ENCODE measurements around the gene MMP24OS. TPM values are rescaled to one million over a fixed set of nuclear protein-coding genes. Genes with fewer than 3 reads are reported as not detected.
A peak's percentile ranks its signal among the peaks of the same experiment; 100 is the strongest.

MMP24OS gene
- total RNA-seq, 2 experiments from 2014 or later: 46.6 to 48.4 TPM

GRCh38 chr20:35306931-35307517, 29.1 kb upstream of the MMP24OS start:
- peaks cover 66% of the 10 kb centered on the region for H3K4me1 Mint-ChIP-seq (ENCODE audit: low read depth)
- TF ChIP-seq, protein P1, sequence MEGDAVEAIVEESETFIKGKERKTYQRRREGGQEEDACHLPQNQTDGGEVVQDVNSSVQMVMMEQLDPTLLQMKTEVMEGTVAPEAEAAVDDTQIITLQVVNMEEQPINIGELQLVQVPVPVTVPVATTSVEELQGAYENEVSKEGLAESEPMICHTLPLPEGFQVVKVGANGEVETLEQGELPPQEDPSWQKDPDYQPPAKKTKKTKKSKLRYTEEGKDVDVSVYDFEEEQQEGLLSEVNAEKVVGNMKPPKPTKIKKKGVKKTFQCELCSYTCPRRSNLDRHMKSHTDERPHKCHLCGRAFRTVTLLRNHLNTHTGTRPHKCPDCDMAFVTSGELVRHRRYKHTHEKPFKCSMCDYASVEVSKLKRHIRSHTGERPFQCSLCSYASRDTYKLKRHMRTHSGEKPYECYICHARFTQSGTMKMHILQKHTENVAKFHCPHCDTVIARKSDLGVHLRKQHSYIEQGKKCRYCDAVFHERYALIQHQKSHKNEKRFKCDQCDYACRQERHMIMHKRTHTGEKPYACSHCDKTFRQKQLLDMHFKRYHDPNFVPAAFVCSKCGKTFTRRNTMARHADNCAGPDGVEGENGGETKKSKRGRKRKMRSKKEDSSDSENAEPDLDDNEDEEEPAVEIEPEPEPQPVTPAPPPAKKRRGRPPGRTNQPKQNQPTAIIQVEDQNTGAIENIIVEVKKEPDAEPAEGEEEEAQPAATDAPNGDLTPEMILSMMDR (IDR thresholded peaks at IDR 0.05): peak; percentile 45
- intact Hi-C loops (cut with micrococcal nuclease): no loop called here
- H3K9me3 Mint-ChIP-seq: no peaks in the 10 kb centered on the region
- H3K27ac Mint-ChIP-seq: peak overlapping the region; percentile 89
- POLR2A ChIA-PET: interaction anchor here (1.6 to 2.3 kb wide), 2 partner anchors 11 to 22 kb away, joined by 4 to 7 read pairs; partner anchors contain the start of gene EIF6
- DNase-seq (peak; percentile 39), ATAC-seq (no peak)
- peaks cover 14% of the 10 kb centered on the region for H3K36me3 Mint-ChIP-seq (ENCODE audit: low read depth)
- CTCF ChIA-PET: interaction anchor here (0.6 to 8.8 kb wide), 11 partner anchors 7 to 147 kb away, joined by 3 to 85 read pairs (median 6); partner anchors contain the start of gene CEP250
- H3K27me3 Mint-ChIP-seq: no peaks in the 10 kb centered on the region
- H3K4me3 Mint-ChIP-seq: no peak overlapping the region

DNA sequence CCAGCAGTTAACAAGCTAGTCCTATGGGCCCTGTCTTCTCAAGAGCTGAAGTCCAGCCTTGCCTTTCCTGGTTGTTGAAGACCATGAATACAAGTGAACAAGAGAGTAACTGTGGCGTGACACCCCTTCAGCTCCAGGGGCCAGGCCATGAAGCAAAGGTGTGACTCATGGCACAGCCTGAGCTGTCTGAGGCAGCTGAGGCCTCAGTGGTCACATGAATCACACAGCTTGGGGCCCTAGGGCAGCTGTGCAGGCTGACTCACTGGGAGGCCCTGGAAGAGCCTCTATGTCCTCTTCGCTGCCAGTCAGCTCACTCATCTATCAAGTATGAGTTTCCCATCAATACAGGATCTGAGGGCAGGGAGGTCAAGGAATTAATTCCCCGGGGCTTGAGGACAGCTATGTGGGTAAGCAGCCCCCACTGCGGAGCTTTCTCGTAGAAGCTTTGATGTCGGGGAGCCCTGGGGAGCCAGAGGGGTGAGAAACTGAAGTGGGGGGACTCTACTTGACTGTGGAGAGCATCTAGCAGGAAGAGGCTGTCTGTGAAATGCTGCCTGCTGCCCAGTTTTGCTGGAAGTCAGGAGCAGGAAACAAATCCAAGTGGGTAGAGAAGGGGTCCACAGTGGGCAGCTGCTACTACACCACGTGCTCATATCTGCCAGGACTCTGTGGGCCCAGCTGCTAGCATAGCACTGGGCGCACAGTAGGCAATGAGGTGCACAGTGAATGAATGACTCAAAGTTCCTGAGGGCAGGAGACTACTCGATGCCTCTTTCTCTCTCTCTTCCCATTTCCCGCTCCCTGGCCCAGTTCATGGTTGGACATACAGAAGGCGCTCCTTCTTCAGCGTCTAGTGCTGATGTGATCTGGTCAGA, 28.0 kb upstream of the MMP24OS start:
- H3K4me3 Mint-ChIP-seq: peak overlapping the region; percentile 43
- DNase-seq: peak; percentile 95

DNA sequence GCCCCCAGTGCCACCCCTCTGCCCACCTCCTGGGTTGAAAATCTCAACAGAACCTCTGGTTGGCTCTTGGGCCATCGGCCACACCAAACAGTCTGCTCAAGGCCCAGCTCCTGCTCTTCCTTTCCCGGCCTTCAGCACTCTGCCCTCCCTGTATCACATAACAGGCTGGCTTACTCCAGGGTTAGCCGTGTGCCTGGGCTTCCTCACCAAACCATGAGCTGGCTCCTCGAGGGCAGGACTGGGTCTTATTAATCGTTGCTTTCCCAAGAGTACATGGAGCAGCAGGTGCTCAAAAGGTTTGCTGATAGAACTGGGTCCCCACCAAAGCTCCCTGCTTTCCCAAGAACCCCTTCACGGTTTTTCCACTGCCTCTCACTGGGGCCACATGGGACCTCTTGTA, 27.0 kb upstream of the MMP24OS start:
- POLR2A ChIA-PET: interaction anchor here (0.9 to 2.3 kb wide), 7 partner anchors 19 to 143 kb away, joined by 3 to 7 read pairs (median 4); partner anchors contain the start of gene EIF6
- H3K4me1 Mint-ChIP-seq (ENCODE audit: low read depth): peaks cover 54% of the 10 kb centered on the region
- DNase-seq (no peak), ATAC-seq (no peak)
- no peak overlapping the region for H3K4me3 Mint-ChIP-seq
- intact Hi-C loops (cut with micrococcal nuclease): loop anchor here (5.0 kb wide), 1 partner anchor 142 kb away; no protein-coding TSS in a partner anchor
- CTCF ChIA-PET: interaction anchor here (1.0 to 8.8 kb wide), 23 partner anchors 9 to 208 kb away, joined by 3 to 91 read pairs (median 11); partner anchors contain the start of genes EDEM2, EIF6 and MMP24OS
- TF ChIP-seq, protein P1 (IDR thresholded peaks at IDR 0.05): no peak
- peak overlapping the region; percentile 89 for H3K27ac Mint-ChIP-seq
- H3K27me3 Mint-ChIP-seq: no peaks in the 10 kb centered on the region
- peaks cover 6% of the 10 kb centered on the region for H3K36me3 Mint-ChIP-seq (ENCODE audit: low read depth)
- no peaks in the 10 kb centered on the region for H3K9me3 Mint-ChIP-seq

More for the DNA sequence above, 28.0 kb upstream of the MMP24OS start:
- TF ChIP-seq, protein P1 (IDR thresholded peaks at IDR 0.05): no peak
- intact Hi-C loops (cut with micrococcal nuclease): no loop called here
- Mint-ChIP-seq H3K27ac (peak overlapping the region; percentile 89), H3K4me1 (ENCODE audit: low read depth) (peaks cover 57% of the 10 kb centered on the region), H3K9me3 (no peaks in the 10 kb centered on the region), H3K27me3 (no peaks in the 10 kb centered on the region), H3K36me3 (ENCODE audit: low read depth) (peaks cover 8% of the 10 kb centered on the region)
- CTCF ChIA-PET: interaction anchor here (1.0 to 8.8 kb wide), 16 partner anchors 8 to 209 kb away, joined by 3 to 91 read pairs (median 7); partner anchors contain the start of genes CEP250, EIF6 and MMP24OS
- POLR2A ChIA-PET: interaction anchor here (0.9 to 2.3 kb wide), 5 partner anchors 12 to 22 kb away, joined by 3 to 7 read pairs (median 4); partner anchors contain the start of gene EIF6
- ATAC-seq: peak; percentile 95

DNA sequence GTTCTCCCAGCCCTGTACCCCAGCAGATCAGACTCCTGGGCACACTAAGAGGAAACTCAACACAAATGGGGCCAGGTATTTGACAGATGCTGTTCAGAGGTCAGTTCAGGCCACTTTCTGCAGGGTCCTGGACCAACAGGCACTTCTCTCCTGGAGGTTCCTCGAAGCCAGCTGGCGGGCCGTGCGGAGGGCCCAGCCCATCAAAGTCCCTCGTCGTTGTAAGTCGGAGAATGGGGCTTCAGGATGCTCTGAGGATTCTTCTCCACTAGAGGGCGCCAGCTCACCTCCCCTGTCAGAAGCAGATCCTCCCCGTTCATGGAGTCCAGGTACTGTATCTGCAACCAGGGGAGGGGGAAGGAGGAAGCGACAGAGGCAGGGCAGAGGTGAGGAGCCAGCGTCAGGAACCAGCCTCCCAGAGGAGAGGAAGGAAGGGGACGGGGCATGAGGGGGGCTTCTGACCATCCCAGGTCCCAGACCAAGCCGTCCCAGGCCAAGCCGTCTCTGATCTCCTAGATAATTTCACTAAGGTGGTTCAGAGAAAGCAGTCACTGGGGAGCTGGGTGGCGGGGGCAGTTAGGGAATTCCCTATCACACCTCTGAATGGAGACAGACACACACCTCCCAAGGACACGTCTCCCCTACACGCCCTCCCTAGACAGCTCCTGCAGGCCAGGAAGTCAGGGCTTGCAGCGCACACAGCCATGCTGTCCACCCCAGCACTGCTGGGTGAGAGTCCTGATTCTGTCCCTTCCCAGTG, 26.0 kb upstream of the MMP24OS start:
- no peaks in the 10 kb centered on the region for H3K27me3 Mint-ChIP-seq
- POLR2A ChIA-PET: interaction anchor here (0.9 to 1.7 kb wide), 8 partner anchors 13 to 144 kb away, joined by 3 to 5 read pairs (median 4); partner anchors contain the start of gene UQCC1
- H3K4me1 Mint-ChIP-seq (ENCODE audit: low read depth): peaks cover 54% of the 10 kb centered on the region
- CTCF ChIA-PET: interaction anchor here (0.6 to 8.8 kb wide), 38 partner anchors 10 to 158 kb away, joined by 3 to 91 read pairs (median 7); partner anchors contain the start of genes CEP250, EDEM2, EIF6 and FAM83C
- H3K27ac Mint-ChIP-seq: peak overlapping the region; percentile 50
- TF ChIP-seq, protein P1 (IDR thresholded peaks at IDR 0.05): peak; percentile 91
- no peaks in the 10 kb centered on the region for H3K9me3 Mint-ChIP-seq
- ATAC-seq (peak; percentile 64), DNase-seq (peak; percentile 94)
- no peak overlapping the region for H3K4me3 Mint-ChIP-seq
- peaks cover 5% of the 10 kb centered on the region for H3K36me3 Mint-ChIP-seq (ENCODE audit: low read depth)
- intact Hi-C loops (cut with micrococcal nuclease): loop anchor here (5.0 kb wide), 1 partner anchor 143 kb away; no protein-coding TSS in a partner anchor

Measured in activated CD8-positive, alpha-beta T cell treated with anti-CD3 and anti-CD28 coated beads for 36 hours (primary cell).